Endodermal cell (in vitro differentiated cells): Measurements from ENCODE around the gene MRPS34. TPM values are rescaled to one million over a fixed set of nuclear protein-coding genes. Genes with fewer than 3 reads are reported as not detected.

Experiments
- DNase-seq: peaks from one replicate; pipeline ENCODE4 v3.0.0-alpha.2; 2017
- H3K27ac ChIP-seq: 2 replicates; pipeline ENCODE4 v1.5.1; 2013; ENCODE audit warnings: mild to moderate bottlenecking, low read depth, low read length, moderate library complexity
- H3K27me3 ChIP-seq: 2 replicates; pipeline ENCODE4 v1.6.1; 2013; ENCODE audit warnings: mild to moderate bottlenecking, low read length, moderate library complexity; ENCODE audit not compliant: insufficient read depth, control insufficient read depth, poor library complexity, severe bottlenecking
- H3K36me3 ChIP-seq: 2 replicates; pipeline ENCODE4 v1.7.0; 2013; ENCODE audit warnings: mild to moderate bottlenecking, low read length, moderate library complexity; ENCODE audit not compliant: control insufficient read depth, insufficient read depth
- H3K4me1 ChIP-seq: one replicate; pipeline ENCODE4 v1.7.0; 2013; ENCODE audit warnings: low read length; ENCODE audit not compliant: control insufficient read depth, insufficient read depth
- H3K4me3 ChIP-seq: 2 replicates; pipeline ENCODE4 v1.5.1; 2013; ENCODE audit warnings: mild to moderate bottlenecking, low read length, moderate library complexity
- H3K9ac ChIP-seq: 2 replicates; pipeline ENCODE4 v1.6.1; 2013; ENCODE audit warnings: mild to moderate bottlenecking, low read length, moderate library complexity; ENCODE audit not compliant: poor library complexity, severe bottlenecking; ENCODE audit errors: extremely low read depth
- H3K9me3 ChIP-seq: 2 replicates; pipeline ENCODE4 v1.6.1; 2013; ENCODE audit warnings: mild to moderate bottlenecking, low read length, moderate library complexity; ENCODE audit not compliant: control insufficient read depth
- H3K27ac Mint-ChIP-seq: 2 replicates; pipeline ENCODE4 v1.8.0; 2020; ENCODE audit warnings: mixed read lengths
- H3K27me3 Mint-ChIP-seq: 2 replicates; pipeline ENCODE4 v1.8.0; 2021; ENCODE audit warnings: mild to moderate bottlenecking, mixed read lengths; ENCODE audit not compliant: insufficient read depth
- H3K36me3 Mint-ChIP-seq: 2 replicates; pipeline ENCODE4 v1.8.0; 2020; ENCODE audit warnings: low read depth, mixed read lengths
- H3K4me1 Mint-ChIP-seq: 2 replicates; pipeline ENCODE4 v1.8.0; 2020; ENCODE audit warnings: mixed read lengths
- H3K4me3 Mint-ChIP-seq: 2 replicates; pipeline ENCODE4 v1.8.0; 2020; ENCODE audit warnings: mild to moderate bottlenecking, moderate library complexity, mixed read lengths
- H3K9me3 Mint-ChIP-seq: 2 replicates; pipeline ENCODE4 v1.8.0; 2020; ENCODE audit warnings: mild to moderate bottlenecking, mixed read lengths
- CTCF ChIP-seq: fragments of 200-600 bp; sonication (generic); conservative IDR thresholded peaks from 2 replicates; pipeline ENCODE4 v1.5.0; 2021; ENCODE audit warnings: antibody characterized with exemption, mild to moderate bottlenecking
- whole genome bisulfite sequencing, 2 experiments: methylation state at CpG; one replicate each; pipeline versions ENCODE4 v1.1.5 to v1.1.7; 2013; ENCODE audit warnings: missing lambda C conversion rate in 2 of 2, mixed read lengths in 1 of 2; ENCODE audit not compliant: insufficient coverage in 1 of 2, insufficient read length in 1 of 2; 5-methylcytosine and 5-hydroxymethylcytosine counted together
- total RNA-seq, 2 donors: library from RNA; stranded (reverse); fragmentation: NEBNext Ultra II Directional in 1 of 2; extraction: Animal tissue kit (Norgen Biotek cat#: 25700) in 1 of 2; gene quantifications; 2 replicates in 1 of 2; 3 replicates in 1 of 2; pipeline ENCODE4 v1.2.1, GENCODE V29; 2021

MRPS34 gene
- total RNA-seq, 2 donors from 2014 or later = 137 to 164 TPM

GRCh38 chr16:1784977-1785845 lies 12.3 kb upstream of the MRPS34 start:
- Mint-ChIP-seq H3K9me3 (no peaks in the 10 kb centered on the region), H3K27ac (no peak overlapping the region), H3K36me3 (peaks cover 15% of the 10 kb centered on the region), H3K4me1 (peaks cover 10% of the 10 kb centered on the region), H3K27me3 (no peaks in the 10 kb centered on the region), H3K4me3 (peak overlapping the region; percentile 39)
- no peak overlapping the region for H3K27ac ChIP-seq
- no peak for DNase-seq
- WGBS, 2 experiments = 93 to 99% methylated on average over 21 to 23 of the region's 26 CpGs
- no peak for TF ChIP-seq CTCF
- H3K9ac ChIP-seq = no peak overlapping the region
- no peak overlapping the region for H3K4me3 ChIP-seq
- H3K27me3 ChIP-seq = no peaks in the 10 kb centered on the region
- H3K4me1 ChIP-seq = peaks cover 8% of the 10 kb centered on the region
- no peaks in the 10 kb centered on the region for H3K9me3 ChIP-seq
- peaks cover 14% of the 10 kb centered on the region for H3K36me3 ChIP-seq

GRCh38 chr16:1782408-1783264 lies 9.7 kb upstream of the MRPS34 start, which contains the start of the genes NUBP2 and SPSB3:
Gene NUBP2 (plus strand): TSS chr16:1782960. CDS start chr16:1783021, 61 bp downstream.
Gene SPSB3 (minus strand): TSS chr16:1782571. CDS start chr16:1781483, 1,088 bp downstream.
- WGBS, 2 experiments = 0% methylated on average over 49 to 102 of the region's 102 CpGs
- Mint-ChIP-seq H3K27ac (peak within 1 kb of the TSS; percentile 94), H3K4me1 (peaks cover 10% of the 10 kb centered on the region), H3K9me3 (no peaks in the 10 kb centered on the region), H3K4me3 (peak within 1 kb of the TSS; percentile 85), H3K27me3 (no peaks in the 10 kb centered on the region), H3K36me3 (peaks cover 15% of the 10 kb centered on the region)
- peaks cover 8% of the 10 kb centered on the region for H3K4me1 ChIP-seq
- H3K9ac ChIP-seq = peak within 1 kb of the TSS; percentile 73
- TF ChIP-seq CTCF = no peak
- H3K36me3 ChIP-seq = peaks cover 24% of the 10 kb centered on the region
- peak within 1 kb of the TSS; percentile 91 for H3K27ac ChIP-seq
- H3K9me3 ChIP-seq = no peaks in the 10 kb centered on the region
- no peaks in the 10 kb centered on the region for H3K27me3 ChIP-seq
- peak within 1 kb of the TSS; percentile 96 for H3K4me3 ChIP-seq
- peak; percentile 100 for DNase-seq

- H3K9me3 ChIP-seq = no peaks in the 10 kb centered on the region
- TF ChIP-seq CTCF = peak; percentile 51
- H3K9ac ChIP-seq = peak overlapping the region; percentile 73
- peaks cover 10% of the 10 kb centered on the region for H3K4me1 Mint-ChIP-seq
- H3K9me3 Mint-ChIP-seq = no peaks in the 10 kb centered on the region
- peak overlapping the region; percentile 91 for H3K27ac ChIP-seq
- peaks cover 8% of the 10 kb centered on the region for H3K4me1 ChIP-seq
- DNase-seq = peak; percentile 75
- peak overlapping the region; percentile 96 for H3K4me3 ChIP-seq
- WGBS, 2 experiments = 3 to 4% methylated on average over 16 to 70 of the region's 70 CpGs
- no peaks in the 10 kb centered on the region for H3K27me3 ChIP-seq
- peak overlapping the region; percentile 85 for H3K4me3 Mint-ChIP-seq
- H3K36me3 ChIP-seq = peaks cover 24% of the 10 kb centered on the region
- H3K27ac Mint-ChIP-seq = peak overlapping the region; percentile 94
- H3K36me3 Mint-ChIP-seq = peaks cover 16% of the 10 kb centered on the region
- no peaks in the 10 kb centered on the region for H3K27me3 Mint-ChIP-seq
These were observed 8.9 kb upstream of the MRPS34 start for GRCh38 chr16:1781758-1782407.
